CD4-positive, alpha-beta T cell treated with Interleukin-6 at 100 ng/mL for 8 hours (primary cell): ENCODE data around the gene SLC16A10.
A peak's percentile ranks its signal among the peaks of the same experiment; 100 is the strongest.
"Not testable (repeated sequence)": the region's sequence is repeated elsewhere in the genome, so short reads cannot be mapped to it uniquely, and the experiment has no call there.

ENCODE experiments used
- DNase-seq: peaks from one replicate; pipeline ENCODE4 v3.0.0-alpha.2; 2020; ENCODE audit warnings: mixed read lengths, low spot score

The SLC16A10 gene

GRCh38 chr6:111087871-111088667, 766 bp downstream of the SLC16A10 start:
- peak; percentile 46 for DNase-seq

GRCh38 chr6:111088668-111089003, 1.3 kb downstream of the SLC16A10 start:
- no peak for DNase-seq

- DNase-seq: no peak
Observed at GRCh38 chr6:111090766-111091165, 3.5 kb downstream of the SLC16A10 start.

GRCh38 chr6:111091987-111092386, 4.7 kb downstream of the SLC16A10 start:
- no peak for DNase-seq

- DNase-seq: not testable (repeated sequence)
Observed at GRCh38 chr6:111095488-111095887, 8.2 kb downstream of the SLC16A10 start.

- peak; percentile 65 for DNase-seq
Observed at GRCh38 chr6:111096246-111096645, 8.9 kb downstream of the SLC16A10 start.

- no peak for DNase-seq
Observed at GRCh38 chr6:111098597-111098996, 11.3 kb downstream of the SLC16A10 start.

- no peak for DNase-seq
Observed at GRCh38 chr6:111101987-111102386, 14.7 kb downstream of the SLC16A10 start.

GRCh38 chr6:111105578-111105977, 18.3 kb downstream of the SLC16A10 start:
- DNase-seq: no peak

- DNase-seq: no peak
Observed at GRCh38 chr6:111107589-111107988, 20.3 kb downstream of the SLC16A10 start.

GRCh38 chr6:111110036-111110435, 22.7 kb downstream of the SLC16A10 start:
- no peak for DNase-seq

GRCh38 chr6:111113336-111114086, 26.2 kb downstream of the SLC16A10 start:
- peak; percentile 4 for DNase-seq

- no peak for DNase-seq
Observed at GRCh38 chr6:111114087-111114443, 26.8 kb downstream of the SLC16A10 start.

- DNase-seq: peak; percentile 14
Observed at GRCh38 chr6:111114482-111114881, 27.2 kb downstream of the SLC16A10 start.

- no peak for DNase-seq
Observed at GRCh38 chr6:111118826-111119225, 31.5 kb downstream of the SLC16A10 start.

GRCh38 chr6:111119571-111120329, 32.4 kb downstream of the SLC16A10 start:
- DNase-seq: no peak

- no peak for DNase-seq
Observed at GRCh38 chr6:111121789-111122350, 34.6 kb downstream of the SLC16A10 start.

- DNase-seq: no peak
Observed at GRCh38 chr6:111122458-111123286, 35.4 kb downstream of the SLC16A10 start.

- DNase-seq: no peak
Observed at GRCh38 chr6:111124406-111124805, 37.1 kb downstream of the SLC16A10 start.

- no peak for DNase-seq
Observed at GRCh38 chr6:111129013-111129412, 41.7 kb downstream of the SLC16A10 start.

- not testable (repeated sequence) for DNase-seq
Observed at GRCh38 chr6:111131018-111131417, 43.7 kb downstream of the SLC16A10 start.
